ENCODE measurements around the gene TNFSF15. TPM values are rescaled to one million over a fixed set of nuclear protein-coding genes. Genes with fewer than 3 reads are reported as not detected.

TNFSF15 gene
- total RNA-seq, 1 donor from 2014 or later, result not detected

GRCh38 chr9:114827641-114828302 lies 21.9 kb upstream of the TNFSF15 start:
- intact Hi-C loops (cut with DNase I), result no loop called here
- no peak for DNase-seq
- no peak for ATAC-seq (ENCODE audit: poor library complexity)

DNA sequence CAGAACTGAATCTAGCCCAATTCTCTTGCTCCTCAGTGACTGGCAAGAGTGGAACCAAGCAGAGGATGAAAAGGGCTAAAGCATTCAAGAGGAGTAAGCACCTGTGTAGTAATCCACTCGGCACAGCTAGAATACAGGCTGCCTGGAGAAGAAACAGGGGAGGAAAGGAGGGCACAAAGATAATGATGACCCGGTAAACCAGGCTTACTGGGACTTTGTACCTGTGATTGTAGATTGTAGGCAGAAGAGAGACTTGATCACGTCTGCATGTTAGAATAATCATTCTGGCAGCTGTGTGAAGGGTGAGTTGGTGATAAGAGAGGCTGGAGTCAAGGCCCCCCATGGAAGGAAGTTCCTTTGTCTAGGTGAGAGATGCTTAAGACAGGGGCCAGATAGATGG lies 20.6 kb upstream of the TNFSF15 start:
- intact Hi-C loops (cut with DNase I), result no loop called here
- no peak for DNase-seq
- ATAC-seq (ENCODE audit: poor library complexity), result no peak

- intact Hi-C loops (cut with DNase I), result no loop called here
- ATAC-seq (ENCODE audit: poor library complexity) (no peak), DNase-seq (no peak)
Measured at GRCh38 chr9:114825126-114825795, 19.4 kb upstream of the TNFSF15 start.

DNA sequence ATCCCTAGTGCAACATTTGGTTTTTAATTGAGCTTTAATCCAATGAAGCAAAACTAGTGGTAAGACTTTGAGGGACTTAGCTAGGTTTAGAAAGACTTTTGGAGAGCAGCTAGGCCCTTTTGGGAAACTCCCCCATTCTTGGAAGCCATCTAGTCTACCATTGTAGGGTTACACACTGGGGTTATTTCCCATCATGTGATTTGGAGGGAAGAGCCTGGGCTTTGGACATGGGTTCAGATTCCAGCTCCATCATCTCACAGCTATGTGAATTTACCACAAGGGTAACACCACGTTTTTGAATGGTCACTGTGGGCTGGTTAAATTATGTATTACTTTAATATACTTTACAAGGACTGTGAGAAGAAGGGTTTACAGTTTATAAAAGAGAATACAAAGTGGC lies 18.3 kb upstream of the TNFSF15 start:
- intact Hi-C loops (cut with DNase I), result no loop called here
- ATAC-seq (ENCODE audit: poor library complexity), result no peak

DNA sequence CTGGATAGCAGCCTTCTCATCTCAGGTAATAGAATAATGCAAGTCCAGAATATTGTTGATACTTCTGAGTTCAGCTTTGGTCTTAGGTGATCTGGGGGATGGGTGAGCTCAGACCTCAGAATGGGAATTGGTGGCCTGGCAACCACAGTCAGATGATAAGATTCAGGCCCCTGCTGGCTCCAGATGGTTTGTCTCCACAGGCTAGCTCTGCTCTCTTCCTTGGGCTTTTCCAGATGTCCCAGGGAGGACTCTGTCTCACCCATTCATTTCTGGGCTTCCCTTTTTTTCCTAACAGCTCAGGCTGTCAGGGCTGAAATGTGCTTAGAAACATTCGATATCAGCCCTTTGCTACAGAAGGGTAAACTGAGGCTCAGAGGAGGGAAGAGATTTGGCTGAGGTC lies 17.6 kb upstream of the TNFSF15 start:
- ATAC-seq (ENCODE audit: poor library complexity) (no peak), DNase-seq (no peak)
- intact Hi-C loops (cut with DNase I), result no loop called here

More for the DNA sequence above, 18.3 kb upstream of the TNFSF15 start:
- no peak for DNase-seq

DNA sequence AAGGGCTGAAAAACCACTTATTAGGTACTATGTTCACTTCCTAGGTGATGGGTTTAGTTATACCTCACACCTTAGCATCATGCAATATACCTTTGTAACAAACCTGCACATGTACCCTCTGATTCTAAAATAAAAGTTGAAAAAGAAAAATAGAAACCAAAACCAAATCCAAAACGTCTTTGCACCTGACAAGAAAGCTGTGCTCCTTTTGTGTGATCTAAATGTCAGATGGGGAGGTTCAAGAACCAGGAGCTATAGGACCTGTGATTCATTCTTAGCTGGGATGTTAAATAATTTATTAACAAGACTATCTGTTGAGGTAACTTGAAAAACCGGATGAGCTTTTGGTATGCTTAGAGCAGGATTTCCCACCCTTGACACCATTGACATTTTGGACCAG lies 16.9 kb upstream of the TNFSF15 start:
- intact Hi-C loops (cut with DNase I), result no loop called here
- ATAC-seq (ENCODE audit: poor library complexity), result no peak
- DNase-seq, result no peak

DNA sequence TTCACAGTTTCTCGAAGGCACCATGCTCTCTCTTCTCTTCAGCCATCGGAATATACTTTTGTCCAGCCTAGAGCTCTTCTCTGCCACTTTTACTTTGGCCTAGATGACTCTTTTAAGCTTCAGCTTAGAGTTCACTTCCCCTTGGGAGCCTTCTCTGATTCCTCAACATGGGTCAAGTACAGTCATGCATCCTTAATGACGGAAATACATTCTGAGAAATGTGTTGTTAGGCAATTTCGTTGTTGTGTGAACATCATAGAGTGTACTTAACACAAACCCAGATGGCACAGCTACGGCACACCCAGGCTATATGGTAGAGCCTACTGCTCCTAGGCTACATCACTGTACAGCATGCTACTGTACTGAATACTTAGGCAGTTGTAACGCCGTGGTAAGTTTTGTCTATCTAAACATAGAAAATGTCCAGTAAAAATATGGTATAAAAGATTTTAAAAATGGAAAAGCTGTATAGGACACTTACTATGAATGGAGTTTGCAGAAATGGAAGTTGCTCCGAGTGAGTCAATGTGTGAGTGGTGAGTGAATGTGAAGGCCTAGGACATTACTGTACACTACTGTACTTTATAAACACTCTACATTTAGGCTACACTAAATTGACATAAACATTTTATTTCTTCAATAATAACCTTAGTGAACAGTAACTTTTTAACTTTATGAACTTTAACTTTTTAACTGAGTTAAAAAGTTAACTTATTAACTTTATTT lies 15.1 kb upstream of the TNFSF15 start:
- DNase-seq (no peak), ATAC-seq (ENCODE audit: poor library complexity) (no peak)
- intact Hi-C loops (cut with DNase I), result no loop called here

GRCh38 chr9:114818178-114818577 lies 12.3 kb upstream of the TNFSF15 start:
- no peak for ATAC-seq (ENCODE audit: poor library complexity)
- intact Hi-C loops (cut with DNase I), result no loop called here
- DNase-seq, result no peak

DNA sequence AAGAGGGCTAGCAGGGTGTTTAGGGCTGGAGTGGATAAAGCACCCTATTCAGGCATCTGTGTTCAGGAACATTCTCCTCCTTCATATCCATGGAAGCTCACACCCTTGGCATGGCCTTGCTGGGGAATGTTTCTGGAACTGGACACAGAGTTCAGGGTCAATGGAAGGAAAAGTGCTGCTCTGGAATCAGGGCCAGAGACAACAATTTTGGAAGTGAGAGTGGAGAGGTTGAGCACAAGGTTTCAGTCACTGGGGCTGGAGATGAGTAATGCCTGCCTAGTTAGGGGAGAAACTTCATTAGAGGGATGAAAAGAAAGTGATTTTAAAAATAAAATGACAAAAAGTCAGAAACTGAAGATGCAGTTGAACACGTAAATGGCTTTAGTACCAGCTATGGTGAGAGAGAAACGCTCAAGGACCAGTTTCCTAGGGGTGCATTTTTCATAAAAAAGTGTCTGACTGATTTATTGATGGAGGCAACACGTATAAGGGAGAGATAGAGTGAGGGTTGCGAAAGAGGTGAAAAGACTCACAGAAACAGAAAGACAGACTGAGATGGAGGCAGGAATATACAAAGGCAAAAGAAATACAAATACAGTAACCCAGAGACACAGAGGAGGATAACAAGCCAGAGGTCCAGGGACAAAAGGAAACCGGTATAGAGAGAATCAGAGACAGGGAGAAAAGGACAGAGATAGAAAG lies 8.0 kb upstream of the TNFSF15 start:
- no peak for ATAC-seq (ENCODE audit: poor library complexity)

GRCh38 chr9:114811966-114812636 lies 6.3 kb upstream of the TNFSF15 start:
- no peak for DNase-seq
- intact Hi-C loops (cut with DNase I), result no loop called here
- ATAC-seq (ENCODE audit: poor library complexity), result no peak

More for the DNA sequence above, 8.0 kb upstream of the TNFSF15 start:
- intact Hi-C loops (cut with DNase I), result no loop called here
- DNase-seq, result no peak

GRCh38 chr9:114811301-114811700 lies 5.5 kb upstream of the TNFSF15 start:
- intact Hi-C loops (cut with DNase I), result no loop called here
- no peak for ATAC-seq (ENCODE audit: poor library complexity)
- no peak for DNase-seq

DNA sequence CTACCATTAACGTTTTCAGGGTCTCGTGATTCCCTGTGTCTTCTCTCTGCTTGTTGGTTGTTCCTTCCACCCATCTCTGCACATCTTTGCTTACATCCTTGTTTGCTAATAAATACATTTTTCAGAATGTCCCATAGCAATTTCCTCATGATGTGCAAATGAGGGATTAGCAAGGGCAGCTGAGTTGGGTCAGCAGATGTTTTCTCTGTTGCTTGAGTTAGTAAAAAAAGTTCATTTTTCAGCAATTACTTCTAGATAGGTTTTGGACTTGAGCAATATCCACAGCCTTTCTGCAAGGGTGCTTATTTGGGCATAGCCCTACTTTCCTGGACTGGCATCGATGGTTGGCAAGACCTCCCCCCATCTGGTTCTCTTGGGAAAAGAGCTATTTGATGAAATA lies 4.8 kb upstream of the TNFSF15 start:
- no peak for DNase-seq
- intact Hi-C loops (cut with DNase I), result no loop called here
- no peak for ATAC-seq (ENCODE audit: poor library complexity)

- intact Hi-C loops (cut with DNase I), result no loop called here
- DNase-seq (no peak), ATAC-seq (ENCODE audit: poor library complexity) (no peak)
Measured at GRCh38 chr9:114806526-114806900, 674 bp upstream of the TNFSF15 start.

DNA sequence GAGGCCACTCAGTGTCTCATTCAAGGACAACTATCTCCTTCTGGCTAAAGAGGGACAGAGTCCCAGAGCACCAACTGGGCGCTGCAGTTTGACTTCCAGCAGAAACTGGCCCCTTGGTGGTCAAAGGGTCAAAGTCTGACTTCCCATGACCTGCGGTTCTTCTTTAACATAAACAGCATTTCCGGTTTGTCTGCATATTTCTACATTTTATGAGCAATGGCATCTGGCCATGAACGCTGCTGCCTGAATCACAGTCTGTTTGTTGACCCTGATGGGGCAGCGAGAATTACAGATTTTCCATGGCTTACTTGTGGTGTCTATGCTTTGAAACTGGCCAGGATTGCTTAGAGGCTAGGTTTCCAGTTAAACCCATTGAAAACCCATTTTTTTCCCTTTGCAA lies 1.3 kb downstream of the TNFSF15 start:
- ATAC-seq (ENCODE audit: poor library complexity) (no peak), DNase-seq (no peak)
- intact Hi-C loops (cut with DNase I), result no loop called here

DNA sequence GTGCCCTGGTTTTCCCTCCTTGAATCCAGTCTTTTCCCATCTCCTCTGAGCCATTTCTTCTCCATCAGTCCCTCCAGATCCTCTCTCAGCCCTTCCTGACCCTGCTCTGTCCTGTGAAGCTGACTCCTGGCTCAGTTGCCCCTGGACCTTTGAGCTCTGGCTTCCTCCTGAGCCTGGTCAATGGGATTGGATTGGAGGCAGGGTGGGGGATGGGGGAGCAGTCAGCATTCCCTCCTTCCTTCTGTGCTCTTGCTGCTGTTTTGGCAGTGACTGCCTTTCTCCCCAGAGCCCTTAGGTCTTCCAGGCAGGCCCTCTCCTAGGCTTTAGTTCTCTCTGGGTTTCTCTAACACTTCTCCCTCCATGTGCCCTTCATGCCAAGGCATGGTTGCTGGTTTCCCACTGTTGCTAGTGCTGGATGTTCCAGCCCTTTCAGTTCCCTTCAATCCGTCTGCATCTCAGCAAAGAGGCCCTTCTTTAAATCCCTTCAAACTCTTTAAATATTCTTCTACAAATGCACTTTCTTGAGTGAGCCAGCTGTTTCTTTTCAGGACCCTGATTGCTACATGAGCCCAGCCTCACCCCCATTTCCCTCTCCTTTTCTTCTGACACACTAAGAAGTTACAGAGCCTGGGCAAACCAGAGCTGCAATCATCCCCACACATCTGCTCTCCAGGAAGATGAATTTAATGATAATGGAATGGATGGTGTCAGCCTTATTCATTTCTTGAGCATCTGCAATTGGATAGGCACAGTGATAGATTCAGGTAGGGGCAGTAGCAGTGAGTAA lies 2.2 kb downstream of the TNFSF15 start:
- ATAC-seq (ENCODE audit: poor library complexity), result no peak
- intact Hi-C loops (cut with DNase I), result no loop called here
- DNase-seq, result no peak

DNA sequence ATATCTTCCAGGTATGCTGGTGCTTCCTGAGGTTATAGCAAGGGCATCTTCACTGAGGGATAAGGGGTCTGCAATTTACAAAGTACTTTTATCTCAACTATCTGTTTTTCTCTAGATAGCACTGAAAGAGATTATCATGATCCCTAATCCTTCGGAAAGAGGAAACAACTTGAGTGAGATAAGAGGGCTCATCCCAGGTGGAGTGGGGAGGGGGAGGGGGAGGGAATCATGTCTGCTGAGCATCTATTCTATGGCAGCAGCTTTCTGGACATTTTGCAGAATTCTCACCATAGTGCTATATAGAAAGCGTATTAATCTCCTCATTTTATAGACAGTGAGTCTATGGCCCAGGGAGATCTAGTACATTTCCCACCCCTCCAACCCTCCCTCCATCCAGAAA lies 5.9 kb downstream of the TNFSF15 start:
- ATAC-seq (ENCODE audit: poor library complexity), result no peak
- DNase-seq, result no peak
- intact Hi-C loops (cut with DNase I), result no loop called here

GRCh38 chr9:114799441-114799840 lies 6.4 kb downstream of the TNFSF15 start:
- no peak for DNase-seq
- intact Hi-C loops (cut with DNase I), result no loop called here
- ATAC-seq (ENCODE audit: poor library complexity), result no peak

DNA sequence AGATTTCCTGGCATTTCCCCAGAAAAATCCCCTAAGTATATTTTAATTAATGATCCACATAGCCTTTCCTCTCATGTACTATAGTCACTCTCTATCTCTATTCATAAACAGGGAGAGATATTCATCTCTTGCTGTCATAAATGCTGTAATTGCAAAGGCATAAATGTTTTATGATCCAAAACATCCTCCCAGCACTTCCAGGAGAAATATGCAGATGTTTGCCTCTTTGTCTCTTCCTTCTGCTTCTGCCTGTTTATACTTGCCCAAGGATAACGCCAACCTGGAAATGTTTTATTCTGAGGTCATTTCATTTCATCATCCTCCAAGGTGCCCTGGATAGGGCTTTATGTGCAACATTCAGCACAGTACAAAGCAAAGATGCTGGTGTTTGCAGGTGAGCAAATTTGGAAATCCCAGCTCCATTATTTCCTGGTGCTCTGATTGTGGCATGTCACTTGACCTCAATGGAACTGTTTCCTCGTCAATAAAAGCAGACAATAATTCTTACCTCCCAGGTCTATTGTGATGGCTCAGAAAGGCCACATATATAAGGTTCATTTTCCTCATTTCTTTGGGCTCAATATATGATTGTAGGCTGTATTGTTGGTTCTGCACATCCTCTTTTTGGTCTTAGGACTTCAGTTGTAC lies 6.9 kb downstream of the TNFSF15 start:
- ATAC-seq (ENCODE audit: poor library complexity) (no peak), DNase-seq (no peak)
- intact Hi-C loops (cut with DNase I), result no loop called here

Data from Right ventricle myocardium superior (tissue), 1 donor.